ENCODE measurements around the gene CNOT4.

The CNOT4 gene

GRCh38 chr7:135333200-135333599 lies 176.7 kb downstream of the CNOT4 start:
- Histone ChIP-seq H3K4me2 (ENCODE audit: insufficient read depth, low read length) (no peak overlapping the region), H3K4me1 (ENCODE audit: insufficient read depth, low read length) (no peaks in the 10 kb centered on the region), H3K9ac (ENCODE audit: low read depth, low read length) (no peak overlapping the region), H3K9me3 (ENCODE audit: insufficient read depth, low read length, severe bottlenecking) (no peaks in the 10 kb centered on the region), H3K79me2 (ENCODE audit: insufficient read depth, low read length) (no peaks in the 10 kb centered on the region), H4K20me1 (ENCODE audit: insufficient read depth, low read length) (peaks cover 4% of the 10 kb centered on the region; the same call in 1 of the 2 replicates), H3K27ac (ENCODE audit: low read length) (no peak overlapping the region), H3K36me3 (ENCODE audit: insufficient read depth, low read length) (no peaks in the 10 kb centered on the region), H3K4me3 (ENCODE audit: low read depth in 1 of 2, low read length in 2 of 2) (no peak overlapping the region), H2AFZ (ENCODE audit: low read depth, low read length) (no peak overlapping the region), H3K27me3 (ENCODE audit: insufficient read depth, low read length, poor library complexity) (no peaks in the 10 kb centered on the region)
- ATAC-seq (ENCODE audit: insufficient read depth, low read depth) (no peak), DNase-seq (no peak)
- TF ChIP-seq EZH2 (IDR thresholded peaks at IDR 0.05; ENCODE audit: borderline replicate concordance, low read depth, low read length, severe bottlenecking) (no peak), CTCF (IDR thresholded peaks at IDR 0.05; ENCODE audit: borderline replicate concordance, extremely low read depth, low read length, poor library complexity, severe bottlenecking) (no peak)

- H3K4me2 ChIP-seq (ENCODE audit: insufficient read depth, low read length), result no peak overlapping the region
- no peaks in the 10 kb centered on the region for H3K4me1 ChIP-seq (ENCODE audit: insufficient read depth, low read length)
- H3K4me3 ChIP-seq (ENCODE audit: low read depth in 1 of 2, low read length in 2 of 2), result no peak overlapping the region
- H4K20me1 ChIP-seq (ENCODE audit: insufficient read depth, low read length), result 0 out of 2 replicates have a peak, but pooled peaks cover under 1% of the 10 kb centered on the region
- no peak overlapping the region for H2AFZ ChIP-seq (ENCODE audit: low read depth, low read length)
- H3K79me2 ChIP-seq (ENCODE audit: insufficient read depth, low read length), result no peaks in the 10 kb centered on the region
- H3K9ac ChIP-seq (ENCODE audit: low read depth, low read length), result no peak overlapping the region
- no peaks in the 10 kb centered on the region for H3K9me3 ChIP-seq (ENCODE audit: insufficient read depth, low read length, severe bottlenecking)
- ATAC-seq (ENCODE audit: insufficient read depth, low read depth) (no peak), DNase-seq (no peak)
- H3K27ac ChIP-seq (ENCODE audit: low read length), result no peak overlapping the region
- H3K27me3 ChIP-seq (ENCODE audit: insufficient read depth, low read length, poor library complexity), result no peaks in the 10 kb centered on the region
- no peaks in the 10 kb centered on the region for H3K36me3 ChIP-seq (ENCODE audit: insufficient read depth, low read length)
- TF ChIP-seq CTCF (IDR thresholded peaks at IDR 0.05; ENCODE audit: borderline replicate concordance, extremely low read depth, low read length, poor library complexity, severe bottlenecking), result no peak
- no peak for TF ChIP-seq EZH2 (IDR thresholded peaks at IDR 0.05; ENCODE audit: borderline replicate concordance, low read depth, low read length, severe bottlenecking)
Observed at GRCh38 chr7:135330088-135330487, 179.8 kb downstream of the CNOT4 start.

- peaks cover 7% of the 10 kb centered on the region for H3K9me3 ChIP-seq (ENCODE audit: insufficient read depth, low read length, severe bottlenecking)
- no peaks in the 10 kb centered on the region for H3K27me3 ChIP-seq (ENCODE audit: insufficient read depth, low read length, poor library complexity)
- H2AFZ ChIP-seq (ENCODE audit: low read depth, low read length), result no peak overlapping the region
- H3K79me2 ChIP-seq (ENCODE audit: insufficient read depth, low read length), result no peaks in the 10 kb centered on the region
- no peak overlapping the region for H3K4me2 ChIP-seq (ENCODE audit: insufficient read depth, low read length)
- no peak for DNase-seq
- H3K4me1 ChIP-seq (ENCODE audit: insufficient read depth, low read length), result no peaks in the 10 kb centered on the region
- ATAC-seq (ENCODE audit: insufficient read depth, low read depth), result no peak
- H3K27ac ChIP-seq (ENCODE audit: low read length), result no peak overlapping the region
- no peak overlapping the region for H3K4me3 ChIP-seq (ENCODE audit: low read depth in 1 of 2, low read length in 2 of 2)
- H3K9ac ChIP-seq (ENCODE audit: low read depth, low read length), result no peak overlapping the region
- H3K36me3 ChIP-seq (ENCODE audit: insufficient read depth, low read length), result no peaks in the 10 kb centered on the region
- TF ChIP-seq EZH2 (IDR thresholded peaks at IDR 0.05; ENCODE audit: borderline replicate concordance, low read depth, low read length, severe bottlenecking) (no peak), CTCF (IDR thresholded peaks at IDR 0.05; ENCODE audit: borderline replicate concordance, extremely low read depth, low read length, poor library complexity, severe bottlenecking) (no peak)
- H4K20me1 ChIP-seq (ENCODE audit: insufficient read depth, low read length), result no peaks in the 10 kb centered on the region
Observed at GRCh38 chr7:135328526-135328925, 181.4 kb downstream of the CNOT4 start.

- no peak overlapping the region for H3K27ac ChIP-seq (ENCODE audit: low read length)
- ATAC-seq (ENCODE audit: insufficient read depth, low read depth) (no peak), DNase-seq (no peak)
- no peak for TF ChIP-seq CTCF (IDR thresholded peaks at IDR 0.05; ENCODE audit: borderline replicate concordance, extremely low read depth, low read length, poor library complexity, severe bottlenecking)
- no peak for TF ChIP-seq EZH2 (IDR thresholded peaks at IDR 0.05; ENCODE audit: borderline replicate concordance, low read depth, low read length, severe bottlenecking)
- H3K36me3 ChIP-seq (ENCODE audit: insufficient read depth, low read length), result no peaks in the 10 kb centered on the region
- no peaks in the 10 kb centered on the region for H3K79me2 ChIP-seq (ENCODE audit: insufficient read depth, low read length)
- H4K20me1 ChIP-seq (ENCODE audit: insufficient read depth, low read length), result no peaks in the 10 kb centered on the region
- H2AFZ ChIP-seq (ENCODE audit: low read depth, low read length), result no peak overlapping the region
- no peak overlapping the region for H3K4me3 ChIP-seq (ENCODE audit: low read depth in 1 of 2, low read length in 2 of 2)
- H3K27me3 ChIP-seq (ENCODE audit: insufficient read depth, low read length, poor library complexity), result no peaks in the 10 kb centered on the region
- H3K9ac ChIP-seq (ENCODE audit: low read depth, low read length), result no peak overlapping the region
- no peaks in the 10 kb centered on the region for H3K4me1 ChIP-seq (ENCODE audit: insufficient read depth, low read length)
- no peak overlapping the region for H3K4me2 ChIP-seq (ENCODE audit: insufficient read depth, low read length)
- peaks cover 10% of the 10 kb centered on the region for H3K9me3 ChIP-seq (ENCODE audit: insufficient read depth, low read length, severe bottlenecking)
Observed at GRCh38 chr7:135328053-135328452, 181.8 kb downstream of the CNOT4 start.

All from DND-41 (cell line).